ENCODE measurements around the gene WWC1.

Gene WWC1

DNA sequence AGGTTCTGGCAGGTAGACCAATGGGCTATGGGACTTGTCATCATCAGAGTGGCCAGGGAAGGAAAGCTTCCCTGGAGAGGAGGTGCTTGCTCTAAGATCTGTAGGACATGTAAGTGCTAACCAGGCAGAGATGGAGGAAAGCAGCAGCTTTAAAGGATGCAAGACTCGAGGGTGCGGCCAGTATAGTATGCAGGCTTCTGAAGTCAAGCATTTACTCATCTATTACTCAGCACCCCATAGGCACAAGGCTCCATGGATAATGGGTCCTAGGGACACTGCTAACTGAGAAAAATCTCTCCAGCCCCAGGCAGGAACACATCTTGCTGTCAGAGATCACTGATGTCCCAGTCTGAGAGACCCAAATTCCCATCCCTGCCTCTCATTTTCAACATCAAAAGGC lies 49.7 kb downstream of the WWC1 start:
- DNase-seq (ENCODE audit: insufficient read length, low spot score): no peak
- FAIRE-seq: no peak
- no peak for TF ChIP-seq POLR2A (IDR thresholded peaks at IDR 0.05; ENCODE audit: low read depth, low read length)

DNA sequence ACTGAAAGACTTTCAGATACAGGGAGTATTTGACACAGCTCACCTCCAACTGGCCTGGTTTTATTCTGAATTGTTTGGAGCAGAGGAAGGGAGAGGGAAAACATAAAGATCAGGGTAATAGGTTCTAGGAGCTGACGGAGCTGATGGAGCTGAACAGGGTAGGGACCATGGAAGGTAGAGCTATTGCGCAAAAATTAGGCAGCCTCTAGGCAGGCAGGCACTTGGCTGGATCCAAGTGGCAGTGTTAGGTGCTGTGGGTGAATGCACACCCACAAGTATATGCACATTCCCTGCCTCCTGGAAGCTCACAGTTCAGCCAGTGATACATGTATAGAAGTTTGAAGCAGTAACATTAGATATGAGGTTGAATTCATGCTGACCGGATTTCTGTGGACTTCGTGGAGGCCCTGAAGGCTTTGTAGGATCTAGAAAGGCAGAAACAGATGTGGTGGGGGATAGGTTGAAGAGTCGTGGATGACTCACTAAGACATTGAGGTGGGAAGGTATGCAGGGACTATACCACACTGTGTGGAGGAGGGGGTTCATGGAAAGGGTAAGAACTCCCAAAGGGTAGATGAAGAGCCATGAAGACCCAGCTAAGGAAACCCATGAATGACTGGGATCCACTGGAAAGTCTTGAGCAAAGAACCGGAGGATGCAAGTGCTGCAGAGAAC lies 50.8 kb downstream of the WWC1 start:
- TF ChIP-seq POLR2A (IDR thresholded peaks at IDR 0.05; ENCODE audit: low read depth, low read length): no peak
- no peak for DNase-seq (ENCODE audit: insufficient read length, low spot score)
- FAIRE-seq: no peak

DNA sequence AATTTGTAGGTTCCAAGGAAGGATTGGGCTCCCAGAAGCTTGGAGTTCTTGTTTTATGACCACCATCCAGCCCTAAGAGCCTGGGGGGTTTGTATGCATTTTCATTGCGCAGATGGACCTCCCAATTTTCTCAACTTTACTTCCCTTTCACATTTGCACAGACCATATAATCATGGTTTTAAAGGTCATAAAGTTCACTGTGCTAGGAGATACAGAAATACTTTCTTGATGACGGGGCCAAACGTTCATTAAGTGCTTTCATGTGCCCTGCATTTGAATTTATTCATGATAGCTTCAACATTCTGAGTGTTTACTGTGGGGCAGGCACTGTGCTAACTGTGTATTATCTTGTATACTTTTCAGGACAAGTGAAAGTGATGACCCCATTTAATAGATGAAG lies 51.5 kb downstream of the WWC1 start:
- TF ChIP-seq POLR2A (IDR thresholded peaks at IDR 0.05; ENCODE audit: low read depth, low read length): no peak
- DNase-seq (ENCODE audit: insufficient read length, low spot score): no peak
- no peak for FAIRE-seq

DNA sequence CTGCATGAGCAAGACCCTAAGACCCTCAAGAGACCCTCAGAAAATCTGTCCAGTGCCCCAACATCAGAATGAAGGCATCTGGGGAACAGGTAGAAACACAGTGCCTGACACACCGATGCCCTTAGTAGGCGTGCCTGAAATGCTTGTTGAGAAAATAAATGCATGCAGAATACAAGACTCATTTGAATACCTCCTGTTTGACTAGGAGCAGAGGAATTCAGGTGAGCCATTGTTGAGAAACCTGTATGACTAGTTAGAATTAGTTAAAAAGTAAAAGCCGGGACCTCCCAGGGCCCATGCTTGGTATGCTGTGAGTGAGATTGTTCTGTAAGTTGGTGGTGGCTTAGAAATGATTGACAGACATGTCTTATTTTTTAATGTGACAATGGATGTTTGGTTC lies 55.0 kb downstream of the WWC1 start:
- FAIRE-seq: no peak
- DNase-seq (ENCODE audit: insufficient read length, low spot score): no peak
- TF ChIP-seq POLR2A (IDR thresholded peaks at IDR 0.05; ENCODE audit: low read depth, low read length): no peak

DNA sequence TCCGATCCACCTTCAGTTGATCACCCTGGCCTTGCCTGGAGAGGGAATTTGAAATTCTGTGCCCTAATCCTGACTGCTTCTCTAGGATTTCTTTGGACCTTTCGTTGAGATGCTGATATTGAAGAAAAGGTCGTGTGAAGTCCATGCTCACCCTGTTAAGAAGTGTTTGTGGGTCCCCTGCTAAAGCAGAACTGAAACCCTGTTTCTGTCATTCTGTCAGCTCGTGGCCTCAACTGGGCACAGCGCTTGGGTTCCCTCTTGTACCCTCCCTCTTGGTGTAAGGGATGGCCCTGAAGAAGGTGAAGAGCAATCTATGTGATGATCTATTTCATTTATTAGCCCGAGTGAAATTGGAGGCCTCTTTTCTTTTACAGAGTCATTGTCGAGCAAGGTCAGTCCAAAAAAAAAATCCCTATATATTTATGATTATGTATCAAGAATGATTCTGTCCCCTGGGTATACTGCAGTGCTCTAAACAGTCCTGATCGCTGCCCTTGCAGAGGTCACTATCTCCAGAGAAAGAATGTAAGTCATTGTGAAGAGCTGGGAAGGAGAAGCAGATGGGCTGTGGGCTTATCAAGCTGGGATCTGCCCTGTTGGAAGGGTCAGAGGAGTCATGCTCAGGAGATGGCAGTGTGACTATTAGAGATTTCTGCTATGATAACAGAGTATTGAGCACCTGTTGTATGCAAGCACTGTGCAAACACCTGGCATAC lies 56.1 kb downstream of the WWC1 start:
- FAIRE-seq (no peak), DNase-seq (ENCODE audit: insufficient read length, low spot score) (no peak)
- TF ChIP-seq POLR2A (IDR thresholded peaks at IDR 0.05; ENCODE audit: low read depth, low read length): no peak

DNA sequence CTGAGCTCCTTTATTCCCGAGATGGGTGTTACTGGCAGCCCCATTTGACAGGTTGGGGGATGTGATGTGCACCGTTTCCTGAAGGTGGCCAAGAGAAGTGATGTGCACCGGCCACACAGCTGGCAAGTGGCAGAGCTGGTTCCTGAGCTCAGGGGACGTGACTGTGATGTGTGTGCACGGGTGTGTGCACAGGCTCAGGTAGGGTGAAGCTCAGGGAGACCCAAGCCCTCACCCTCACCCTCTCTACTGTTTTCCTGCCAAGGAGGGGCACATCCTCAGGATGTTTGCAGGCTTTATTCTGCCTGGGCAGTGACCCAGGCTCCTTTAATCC lies 56.6 kb downstream of the WWC1 start:
- FAIRE-seq: no peak
- TF ChIP-seq POLR2A (IDR thresholded peaks at IDR 0.05; ENCODE audit: low read depth, low read length): no peak
- DNase-seq (ENCODE audit: insufficient read length, low spot score): no peak

DNA sequence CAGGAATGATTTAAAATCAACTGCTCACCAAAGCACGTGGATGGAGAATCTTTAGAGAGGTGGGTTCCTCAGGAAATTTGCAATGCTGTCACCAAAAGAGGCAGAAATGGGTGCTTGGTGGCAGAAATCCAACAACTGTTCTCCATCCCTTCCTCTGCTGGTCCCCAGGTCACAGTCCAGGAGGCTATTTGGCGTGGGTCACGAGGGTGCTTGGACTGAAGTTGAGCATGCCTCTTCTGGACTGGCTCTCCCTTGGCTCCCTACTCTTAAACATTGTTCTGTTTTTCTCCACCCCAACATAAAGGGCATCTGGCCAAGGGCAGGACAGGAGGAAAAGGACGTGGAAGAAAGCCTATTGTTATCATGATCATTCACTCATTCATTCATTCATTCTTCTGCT lies 58.9 kb downstream of the WWC1 start:
- TF ChIP-seq POLR2A (IDR thresholded peaks at IDR 0.05; ENCODE audit: low read depth, low read length): no peak
- FAIRE-seq: no peak
- no peak for DNase-seq (ENCODE audit: insufficient read length, low spot score)

DNA sequence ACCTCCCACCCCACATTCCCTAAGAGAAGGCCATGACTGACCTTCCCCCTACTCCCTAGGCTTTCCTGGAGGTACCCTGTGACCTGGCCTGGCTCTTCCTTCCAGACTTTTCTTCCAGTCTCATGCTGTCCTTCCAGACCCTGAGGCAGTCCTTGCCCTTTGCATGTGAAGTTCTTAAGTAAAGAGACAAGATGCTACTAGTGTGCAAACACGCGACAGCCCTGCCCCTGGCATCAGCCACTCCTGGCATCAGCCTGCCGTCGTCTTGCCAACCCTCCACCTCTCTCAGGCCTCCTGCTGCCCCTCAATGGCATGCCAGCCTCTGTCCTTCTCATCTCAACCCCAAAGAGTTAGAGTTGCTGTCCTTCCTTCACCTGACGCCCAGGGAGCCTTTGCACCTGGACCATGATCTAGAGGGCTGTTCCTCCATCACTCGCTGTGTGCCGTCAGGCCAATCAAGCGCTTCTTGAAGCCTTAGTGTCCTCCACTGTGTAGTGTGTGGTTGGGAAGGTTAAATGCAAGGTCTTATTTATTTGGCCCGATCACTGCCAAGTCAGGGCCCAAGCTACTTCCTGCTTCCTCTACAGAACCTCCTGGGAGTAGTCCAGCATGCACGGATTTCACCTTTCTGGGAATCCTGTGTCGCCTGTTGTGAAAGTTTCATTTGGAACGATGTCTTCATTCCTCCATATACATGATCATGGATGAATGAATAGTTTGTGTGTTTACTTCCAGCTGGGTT lies 61.9 kb downstream of the WWC1 start:
- FAIRE-seq (no peak), DNase-seq (ENCODE audit: insufficient read length, low spot score) (no peak)
- no peak for TF ChIP-seq POLR2A (IDR thresholded peaks at IDR 0.05; ENCODE audit: low read depth, low read length)

DNA sequence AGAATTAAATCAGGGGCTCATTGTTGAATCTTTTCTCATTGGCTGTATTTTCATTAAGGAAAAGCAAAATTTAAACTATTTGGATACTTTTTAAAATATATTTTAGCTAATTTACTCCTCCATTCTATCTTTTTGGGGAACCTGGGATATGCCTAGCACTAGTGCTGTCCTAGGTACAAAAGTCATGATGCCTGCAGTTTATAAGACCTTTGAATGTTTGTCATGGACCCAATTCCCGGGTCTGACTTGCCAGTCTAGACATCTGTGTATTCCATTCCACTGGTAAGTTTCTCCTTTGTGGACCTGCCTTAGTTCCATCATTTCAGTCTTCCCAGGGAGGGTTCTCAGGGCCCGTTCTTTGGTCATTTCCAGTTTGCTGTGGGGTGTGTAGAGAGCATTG lies 63.0 kb downstream of the WWC1 start:
- FAIRE-seq: no peak
- TF ChIP-seq POLR2A (IDR thresholded peaks at IDR 0.05; ENCODE audit: low read depth, low read length): no peak
- no peak for DNase-seq (ENCODE audit: insufficient read length, low spot score)

DNA sequence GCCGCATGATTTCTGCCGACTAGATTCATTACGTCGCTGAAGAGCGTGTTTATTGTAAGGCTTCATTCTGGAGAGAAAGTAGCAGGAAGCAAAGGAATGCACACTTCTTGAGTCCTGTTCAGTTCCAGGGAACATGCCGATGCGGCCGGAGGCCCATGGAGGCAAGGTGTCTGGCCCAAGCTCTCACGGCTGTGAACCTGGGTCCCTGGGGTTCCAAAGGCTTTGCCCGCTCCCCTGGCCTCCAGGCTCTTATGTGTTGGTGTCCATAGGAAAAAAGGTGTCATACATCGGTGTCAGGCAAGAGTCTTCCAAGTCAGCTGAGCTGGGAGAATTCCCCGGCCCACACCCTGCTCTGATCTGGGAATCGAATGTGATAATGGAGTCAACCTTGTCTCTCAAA lies 64.7 kb downstream of the WWC1 start:
- TF ChIP-seq POLR2A (IDR thresholded peaks at IDR 0.05; ENCODE audit: low read depth, low read length): no peak
- no peak for DNase-seq (ENCODE audit: insufficient read length, low spot score)
- FAIRE-seq: no peak

DNA sequence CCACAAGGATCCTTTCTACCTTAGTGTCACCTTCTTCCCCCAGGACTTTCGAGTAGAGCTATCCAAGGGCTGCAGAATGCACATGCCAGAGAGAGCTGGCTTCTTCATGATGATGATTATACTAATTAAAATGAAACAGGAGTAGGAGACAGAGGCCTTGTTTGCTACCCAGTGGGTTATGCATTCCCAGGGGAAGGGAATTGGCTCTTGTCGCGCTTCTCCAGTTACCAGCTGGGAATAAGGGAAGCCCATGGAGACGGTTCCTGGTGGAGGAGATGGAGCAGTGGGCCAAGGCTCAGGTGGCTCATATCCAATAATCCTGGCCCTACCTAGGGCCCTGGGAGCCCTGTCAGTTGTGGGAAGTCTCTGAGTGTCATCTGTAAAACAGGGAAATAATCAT lies 65.1 kb downstream of the WWC1 start:
- TF ChIP-seq POLR2A (IDR thresholded peaks at IDR 0.05; ENCODE audit: low read depth, low read length): no peak
- no peak for DNase-seq (ENCODE audit: insufficient read length, low spot score)
- no peak for FAIRE-seq

DNA sequence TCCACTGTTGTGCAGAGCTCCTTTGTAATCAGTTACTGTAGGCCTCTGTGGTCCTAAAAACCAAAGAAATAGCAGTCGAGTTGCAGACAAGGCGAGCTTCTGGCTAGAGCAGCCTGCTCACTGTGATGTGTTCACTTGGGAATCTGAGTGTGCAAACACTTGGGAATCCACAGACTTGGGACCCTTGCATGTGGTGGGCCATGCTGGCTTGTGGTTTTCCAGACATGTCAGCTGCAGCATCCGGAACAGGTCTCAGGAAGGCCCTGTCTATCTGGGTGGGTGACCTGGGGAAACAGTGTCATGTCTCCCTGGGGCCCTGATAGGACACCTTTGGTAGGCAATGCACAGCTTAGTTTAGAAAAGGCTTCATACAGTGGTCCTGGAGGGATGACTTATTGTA lies 66.4 kb downstream of the WWC1 start:
- no peak for FAIRE-seq
- no peak for DNase-seq (ENCODE audit: insufficient read length, low spot score)
- TF ChIP-seq POLR2A (IDR thresholded peaks at IDR 0.05; ENCODE audit: low read depth, low read length): no peak

DNA sequence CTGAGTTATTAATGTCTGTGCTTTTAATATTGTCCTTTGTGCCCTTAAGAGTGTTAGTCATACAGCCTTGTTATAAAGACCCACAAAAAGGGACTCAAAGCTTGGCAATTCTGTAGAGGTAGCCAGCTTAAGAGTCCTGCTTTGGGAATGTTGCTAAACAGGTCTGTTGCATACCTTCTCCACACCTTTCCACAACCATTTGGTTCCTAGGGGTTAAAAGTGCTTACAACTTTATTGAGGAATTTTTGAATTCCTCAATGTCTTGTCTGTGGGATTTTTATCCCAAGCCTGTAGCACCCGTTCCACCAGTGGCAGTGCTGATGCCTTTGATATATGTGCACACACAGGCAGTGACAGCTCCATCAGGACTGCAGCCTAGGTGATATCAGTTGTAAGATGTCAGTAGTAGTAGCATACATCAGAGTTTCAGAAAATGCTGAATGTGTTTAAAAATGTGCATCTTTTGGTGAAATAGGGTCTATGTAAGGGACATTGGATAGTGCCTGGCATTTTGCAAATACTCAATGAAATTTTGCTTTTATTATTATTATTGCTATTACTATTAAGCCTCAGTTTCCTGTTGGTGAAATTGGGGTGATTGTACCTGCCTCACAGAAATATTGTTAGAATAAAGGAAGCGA lies 68.5 kb downstream of the WWC1 start:
- FAIRE-seq (no peak), DNase-seq (ENCODE audit: insufficient read length, low spot score) (no peak)
- no peak for TF ChIP-seq POLR2A (IDR thresholded peaks at IDR 0.05; ENCODE audit: low read depth, low read length)

DNA sequence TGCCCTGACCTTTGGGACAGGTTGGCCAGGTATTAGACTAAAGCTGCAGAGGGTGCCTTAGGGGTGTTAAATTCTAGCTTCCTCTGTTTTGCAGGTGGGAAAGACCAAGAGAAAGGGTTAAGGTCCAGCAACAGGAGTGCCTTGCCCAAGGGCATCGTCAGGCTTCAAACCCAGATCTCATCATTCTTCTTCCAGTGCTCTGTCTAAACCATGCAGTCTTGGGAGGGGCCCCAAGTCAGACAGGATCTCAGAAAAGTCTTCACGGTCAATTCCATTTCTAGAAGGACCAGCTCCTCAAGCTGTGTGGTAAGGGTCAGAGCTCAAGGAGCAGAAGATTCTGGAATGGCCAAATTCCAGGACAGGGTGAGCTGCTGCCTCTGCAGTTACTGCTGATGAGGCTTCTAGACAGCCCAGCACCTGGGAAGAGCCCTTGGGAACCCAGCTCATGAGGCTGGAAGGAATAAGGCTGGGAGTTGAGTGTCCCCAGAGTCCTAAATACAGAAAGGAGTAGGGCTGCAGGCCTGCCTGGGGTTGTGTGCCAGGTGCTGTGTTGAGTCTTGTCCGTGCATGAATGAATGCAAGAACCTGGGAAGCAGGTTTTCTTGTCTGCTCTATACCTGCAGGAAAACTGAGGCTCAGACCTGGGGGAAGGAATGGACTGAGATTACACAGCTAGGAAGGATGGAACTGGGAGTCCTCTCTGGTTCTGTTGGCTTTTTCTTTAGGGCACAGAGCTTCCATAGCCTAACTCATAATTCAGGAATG lies 69.3 kb downstream of the WWC1 start:
- FAIRE-seq: no peak
- no peak for TF ChIP-seq POLR2A (IDR thresholded peaks at IDR 0.05; ENCODE audit: low read depth, low read length)
- DNase-seq (ENCODE audit: insufficient read length, low spot score): no peak
